ENCODE results near the gene ATG7.

GRCh38 chr3:11288786-11289637 is 16.8 kb downstream of the ATG7 start:
- TF ChIP-seq CTCF (conservative IDR thresholded peaks at IDR 0.05; ENCODE audit: low read length) = no peak
- no peak for TF ChIP-seq EZH2phosphoT487 (IDR thresholded peaks at IDR 0.05; ENCODE audit: borderline replicate concordance, low read depth, low read length)

Data from OCI-LY7 (cell line).